Measurements from ENCODE around the gene MOB2. TPM values are rescaled to one million over a fixed set of nuclear protein-coding genes. Genes with fewer than 3 reads are reported as not detected.

MOB2 gene
- total and polyA plus RNA-seq, 9 of the 15 experiments (the other 6 are each of a cell fraction or from before 2014, with no cell fraction given) = 0.17 to 36.8 (median 19.2) TPM

DNA sequence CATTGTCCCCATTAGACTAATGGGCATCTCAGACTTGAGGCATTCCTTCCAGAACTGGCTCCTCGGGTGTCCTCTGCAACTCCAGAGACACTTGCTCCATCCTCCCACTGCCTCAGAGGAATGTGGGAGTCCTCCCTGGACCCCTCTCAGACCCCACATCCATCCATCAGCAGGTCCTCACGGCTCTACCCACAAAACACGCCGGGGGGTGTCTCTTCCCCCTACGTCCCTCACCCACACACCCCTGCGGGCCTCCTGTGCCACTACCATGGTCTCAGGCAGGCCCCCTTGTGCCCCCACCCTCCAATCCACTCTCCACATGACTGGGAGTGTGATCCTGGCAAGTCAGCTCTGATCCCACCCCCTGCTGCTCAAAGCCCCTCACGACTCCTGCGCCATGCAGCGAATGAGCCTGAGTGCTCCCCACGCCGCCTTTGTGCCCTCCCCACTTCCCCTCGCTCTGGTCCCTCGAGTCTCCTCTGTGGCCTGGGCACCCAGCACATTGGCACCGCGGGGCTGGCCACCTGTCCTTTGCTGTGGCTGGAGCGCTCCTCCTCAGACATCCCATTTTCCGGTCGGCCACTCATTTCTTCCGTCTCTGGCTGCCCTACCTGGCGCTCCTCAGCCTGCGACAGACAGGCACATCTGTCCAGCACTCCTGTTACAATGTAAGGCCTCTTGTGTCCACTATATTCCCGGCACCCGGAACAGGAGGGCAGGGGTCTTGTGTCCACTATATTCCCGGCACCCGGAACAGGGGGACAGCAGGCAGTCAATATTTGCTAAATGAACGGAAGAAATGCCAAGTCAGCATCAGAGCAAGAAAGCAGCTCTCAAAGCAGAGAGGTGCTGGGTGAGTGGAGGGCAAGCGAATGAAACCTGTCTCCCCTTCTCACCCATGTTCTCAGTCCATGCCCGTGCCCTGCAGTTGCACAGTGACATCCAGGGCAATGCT lies 14.2 kb upstream of the MOB2 start (continued):
- TF ChIP-seq MAFF (IDR thresholded peaks at IDR 0.05; ENCODE audit: low read length) (0 out of 2 replicates have a peak, but pooled peaks have one; percentile 4), ZNF263 (CRISPR knock-in tag; IDR thresholded peaks at IDR 0.05; ENCODE audit: borderline replicate concordance) (no peak)

DNA sequence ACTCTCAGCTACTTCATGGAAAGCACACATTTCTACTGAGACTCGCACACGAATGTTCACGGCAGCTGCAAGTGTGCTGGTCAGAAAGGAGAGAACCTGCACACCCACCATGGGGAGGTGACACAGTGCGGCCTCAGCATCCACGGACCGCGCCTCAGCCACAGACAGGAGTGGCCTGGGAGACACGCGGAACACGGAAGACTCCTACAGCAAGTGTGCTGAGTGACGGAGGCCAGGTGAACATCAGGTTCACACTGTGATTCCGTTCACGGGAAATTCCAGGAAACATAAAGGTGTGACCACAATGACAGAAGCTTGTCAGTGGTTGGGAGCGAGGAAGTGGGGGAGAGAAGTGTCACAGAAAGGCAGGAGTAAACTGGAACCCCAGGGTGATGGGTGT lies 13.3 kb upstream of the MOB2 start:
- no peaks in the 10 kb centered on the region for H3K27me3 ChIP-seq (ENCODE audit: control insufficient read depth in 2 of 2, insufficient read depth in 2 of 2, low read length in 2 of 2)
- H3K27ac ChIP-seq (ENCODE audit: extremely low read depth, low read depth, low read length) = no peak overlapping the region
- H2AFZ ChIP-seq (ENCODE audit: low read depth, low read length) = no peak overlapping the region
- ATAC-seq = no peak
- H3K9ac ChIP-seq (ENCODE audit: insufficient read depth in 1 of 2, low read depth in 2 of 2, low read length in 2 of 2) = no peak overlapping the region
- H3K9me1 ChIP-seq (ENCODE audit: control insufficient read depth, insufficient read depth, low read length) = no peaks in the 10 kb centered on the region
- TF ChIP-seq ZNF586 (CRISPR knock-in tag; conservative IDR thresholded peaks at IDR 0.05) (no peak), FOXP1 (CRISPR knock-in tag; IDR thresholded peaks at IDR 0.05) (no peak), ZSCAN29 (IDR thresholded peaks at IDR 0.05) (no peak), ZNF41 (CRISPR knock-in tag; conservative IDR thresholded peaks at IDR 0.05) (no peak), CBX8 (IDR thresholded peaks at IDR 0.05; ENCODE audit: borderline replicate concordance, extremely low read depth, low read depth, low read length, poor library complexity, severe bottlenecking) (no peak), ASH1L (IDR thresholded peaks at IDR 0.05; ENCODE audit: borderline replicate concordance, low read depth, partially characterized antibody) (no peak), ZNF431 (CRISPR knock-in tag; IDR thresholded peaks at IDR 0.05) (no peak)
- TF ChIP-seq, protein P1, sequence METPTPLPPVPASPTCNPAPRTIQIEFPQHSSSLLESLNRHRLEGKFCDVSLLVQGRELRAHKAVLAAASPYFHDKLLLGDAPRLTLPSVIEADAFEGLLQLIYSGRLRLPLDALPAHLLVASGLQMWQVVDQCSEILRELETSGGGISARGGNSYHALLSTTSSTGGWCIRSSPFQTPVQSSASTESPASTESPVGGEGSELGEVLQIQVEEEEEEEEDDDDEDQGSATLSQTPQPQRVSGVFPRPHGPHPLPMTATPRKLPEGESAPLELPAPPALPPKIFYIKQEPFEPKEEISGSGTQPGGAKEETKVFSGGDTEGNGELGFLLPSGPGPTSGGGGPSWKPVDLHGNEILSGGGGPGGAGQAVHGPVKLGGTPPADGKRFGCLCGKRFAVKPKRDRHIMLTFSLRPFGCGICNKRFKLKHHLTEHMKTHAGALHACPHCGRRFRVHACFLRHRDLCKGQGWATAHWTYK (CRISPR knock-in tag; IDR thresholded peaks at IDR 0.05) = no peak
- TF ChIP-seq, protein P2, sequence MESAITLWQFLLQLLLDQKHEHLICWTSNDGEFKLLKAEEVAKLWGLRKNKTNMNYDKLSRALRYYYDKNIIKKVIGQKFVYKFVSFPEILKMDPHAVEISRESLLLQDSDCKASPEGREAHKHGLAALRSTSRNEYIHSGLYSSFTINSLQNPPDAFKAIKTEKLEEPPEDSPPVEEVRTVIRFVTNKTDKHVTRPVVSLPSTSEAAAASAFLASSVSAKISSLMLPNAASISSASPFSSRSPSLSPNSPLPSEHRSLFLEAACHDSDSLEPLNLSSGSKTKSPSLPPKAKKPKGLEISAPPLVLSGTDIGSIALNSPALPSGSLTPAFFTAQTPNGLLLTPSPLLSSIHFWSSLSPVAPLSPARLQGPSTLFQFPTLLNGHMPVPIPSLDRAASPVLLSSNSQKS (CRISPR knock-in tag; IDR thresholded peaks at IDR 0.05) = no peak
- TF ChIP-seq, protein P3, sequence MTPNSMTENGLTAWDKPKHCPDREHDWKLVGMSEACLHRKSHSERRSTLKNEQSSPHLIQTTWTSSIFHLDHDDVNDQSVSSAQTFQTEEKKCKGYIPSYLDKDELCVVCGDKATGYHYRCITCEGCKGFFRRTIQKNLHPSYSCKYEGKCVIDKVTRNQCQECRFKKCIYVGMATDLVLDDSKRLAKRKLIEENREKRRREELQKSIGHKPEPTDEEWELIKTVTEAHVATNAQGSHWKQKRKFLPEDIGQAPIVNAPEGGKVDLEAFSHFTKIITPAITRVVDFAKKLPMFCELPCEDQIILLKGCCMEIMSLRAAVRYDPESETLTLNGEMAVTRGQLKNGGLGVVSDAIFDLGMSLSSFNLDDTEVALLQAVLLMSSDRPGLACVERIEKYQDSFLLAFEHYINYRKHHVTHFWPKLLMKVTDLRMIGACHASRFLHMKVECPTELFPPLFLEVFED (CRISPR knock-in tag; conservative IDR thresholded peaks at IDR 0.05) = no peak
- H3K4me2 ChIP-seq (ENCODE audit: insufficient read depth, low read length) = no peak overlapping the region
- peaks cover 0 to 11% of the 10 kb centered on the region in 2 experiments; a peak in 1 of 5 replicates for H3K4me1 ChIP-seq (replicated peaks in 1 of 2; ENCODE audit: control insufficient read depth in 2 of 2, insufficient read depth in 2 of 2, low read length in 2 of 2)
- peaks cover 2% of the 10 kb centered on the region; the same call in 1 of the 3 replicates for H3K79me2 ChIP-seq (ENCODE audit: control insufficient read depth, insufficient read depth, low read length)
- H3K9me3 ChIP-seq (replicated peaks; ENCODE audit: control insufficient read depth, insufficient read depth, low read depth, low read length) = 0 out of 2 replicates have a peak, but pooled peaks cover 7% of the 10 kb centered on the region
- no peak overlapping the region for H3K4me3 ChIP-seq
- no peaks in the 10 kb centered on the region for H3K36me3 ChIP-seq (ENCODE audit: control insufficient read depth, insufficient read depth, low read length)
- ChIA-PET POLR2A (no interaction called here), CTCF (ENCODE audit: low intra/inter-chr PET ratio) (no interaction called here)
- 96% methylated on average over 14 of the region's 14 CpGs for WGBS (ENCODE audit: insufficient coverage, low coverage, missing lambda C conversion rate)
- 0 out of 2 replicates have a peak, but pooled peaks cover under 1% of the 10 kb centered on the region for H4K20me1 ChIP-seq (replicated peaks; ENCODE audit: control insufficient read depth, insufficient read depth, low read length)
- intact Hi-C loops (cut with micrococcal nuclease) (no loop called here), in situ Hi-C loops (cut with MboI) (no loop called here)
- DNase-seq (ENCODE audit: extremely low read depth in 1 of 4, low spot score in 3 of 4) = no peak
- no peak for FAIRE-seq
- no TSS peak for BruUV-seq (replicated peaks)
